Measurements from ENCODE around the gene PRAME. TPM values are rescaled to one million over a fixed set of nuclear protein-coding genes. Genes with fewer than 3 reads are reported as not detected.
"Not testable (repeated sequence)": the region's sequence is repeated elsewhere in the genome, so short reads cannot be mapped to it uniquely, and the experiment has no call there.

The PRAME gene
- total RNA-seq, 1 donor from 2014 or later: 0.10 TPM

DNA sequence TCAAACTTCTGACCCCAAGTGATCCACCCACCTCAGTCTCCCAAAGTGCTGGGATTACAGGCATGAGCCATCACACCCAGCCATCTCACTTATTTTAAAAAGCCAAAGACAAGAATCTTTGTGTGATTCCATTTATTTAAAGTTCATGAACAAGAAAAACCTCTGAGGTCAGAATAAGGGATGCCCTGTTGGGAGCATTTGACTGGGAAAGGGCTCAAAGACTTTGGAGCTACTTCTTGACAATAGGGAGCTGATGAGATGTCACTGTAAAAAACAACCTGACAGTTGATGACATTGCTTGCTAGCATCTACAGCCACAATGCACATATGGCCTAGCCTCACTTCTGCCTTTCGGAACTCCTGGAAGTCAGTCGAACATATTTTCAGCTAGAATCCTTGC, 45.4 kb downstream of the PRAME start:
- Mint-ChIP-seq H3K27me3 (peaks cover 51% of the 10 kb centered on the region), H3K4me3 (no peak overlapping the region), H3K36me3 (no peaks in the 10 kb centered on the region), H3K4me1 (ENCODE audit: unreplicated experiment) (no peaks in the 10 kb centered on the region), H3K9me3 (peaks cover 10% of the 10 kb centered on the region), H3K27ac (no peak overlapping the region)
- DNase-seq (ENCODE audit: extremely low spot score, unreplicated experiment): no peak
- TF ChIP-seq, protein P1, sequence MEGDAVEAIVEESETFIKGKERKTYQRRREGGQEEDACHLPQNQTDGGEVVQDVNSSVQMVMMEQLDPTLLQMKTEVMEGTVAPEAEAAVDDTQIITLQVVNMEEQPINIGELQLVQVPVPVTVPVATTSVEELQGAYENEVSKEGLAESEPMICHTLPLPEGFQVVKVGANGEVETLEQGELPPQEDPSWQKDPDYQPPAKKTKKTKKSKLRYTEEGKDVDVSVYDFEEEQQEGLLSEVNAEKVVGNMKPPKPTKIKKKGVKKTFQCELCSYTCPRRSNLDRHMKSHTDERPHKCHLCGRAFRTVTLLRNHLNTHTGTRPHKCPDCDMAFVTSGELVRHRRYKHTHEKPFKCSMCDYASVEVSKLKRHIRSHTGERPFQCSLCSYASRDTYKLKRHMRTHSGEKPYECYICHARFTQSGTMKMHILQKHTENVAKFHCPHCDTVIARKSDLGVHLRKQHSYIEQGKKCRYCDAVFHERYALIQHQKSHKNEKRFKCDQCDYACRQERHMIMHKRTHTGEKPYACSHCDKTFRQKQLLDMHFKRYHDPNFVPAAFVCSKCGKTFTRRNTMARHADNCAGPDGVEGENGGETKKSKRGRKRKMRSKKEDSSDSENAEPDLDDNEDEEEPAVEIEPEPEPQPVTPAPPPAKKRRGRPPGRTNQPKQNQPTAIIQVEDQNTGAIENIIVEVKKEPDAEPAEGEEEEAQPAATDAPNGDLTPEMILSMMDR (conservative IDR thresholded peaks at IDR 0.05): no peak

- H3K9me3 Mint-ChIP-seq: peaks cover 10% of the 10 kb centered on the region
- no peaks in the 10 kb centered on the region for H3K36me3 Mint-ChIP-seq
- H3K4me3 Mint-ChIP-seq: no peak overlapping the region
- H3K27ac Mint-ChIP-seq: no peak overlapping the region
- H3K4me1 Mint-ChIP-seq (ENCODE audit: unreplicated experiment): peaks cover 1% of the 10 kb centered on the region
- peaks cover 52% of the 10 kb centered on the region for H3K27me3 Mint-ChIP-seq
- TF ChIP-seq, protein P1 (conservative IDR thresholded peaks at IDR 0.05): no peak
- no peak for DNase-seq (ENCODE audit: extremely low spot score, unreplicated experiment)
Measured at GRCh38 chr22:22512951-22513350, 46.1 kb downstream of the PRAME start.

GRCh38 chr22:22510833-22511232, 48.2 kb downstream of the PRAME start:
- H3K27me3 Mint-ChIP-seq: peaks cover 46% of the 10 kb centered on the region
- not testable (repeated sequence) for DNase-seq (ENCODE audit: extremely low spot score, unreplicated experiment)

GRCh38 chr22:22509912-22510311, 49.2 kb downstream of the PRAME start:
- DNase-seq (ENCODE audit: extremely low spot score, unreplicated experiment); H3K4me3 Mint-ChIP-seq; H3K4me1 Mint-ChIP-seq (ENCODE audit: unreplicated experiment); H3K27ac Mint-ChIP-seq: not testable (repeated sequence)
- Mint-ChIP-seq H3K36me3 (peaks cover 14% of the 10 kb centered on the region), H3K9me3 (peaks cover 10% of the 10 kb centered on the region), H3K27me3 (peaks cover 37% of the 10 kb centered on the region)

More at GRCh38 chr22:22510833-22511232, 48.2 kb downstream of the PRAME start:
- H3K4me1 Mint-ChIP-seq (ENCODE audit: unreplicated experiment); H3K4me3 Mint-ChIP-seq; H3K27ac Mint-ChIP-seq; H3K36me3 Mint-ChIP-seq: not testable (repeated sequence)
- H3K9me3 Mint-ChIP-seq: peaks cover 10% of the 10 kb centered on the region

DNA sequence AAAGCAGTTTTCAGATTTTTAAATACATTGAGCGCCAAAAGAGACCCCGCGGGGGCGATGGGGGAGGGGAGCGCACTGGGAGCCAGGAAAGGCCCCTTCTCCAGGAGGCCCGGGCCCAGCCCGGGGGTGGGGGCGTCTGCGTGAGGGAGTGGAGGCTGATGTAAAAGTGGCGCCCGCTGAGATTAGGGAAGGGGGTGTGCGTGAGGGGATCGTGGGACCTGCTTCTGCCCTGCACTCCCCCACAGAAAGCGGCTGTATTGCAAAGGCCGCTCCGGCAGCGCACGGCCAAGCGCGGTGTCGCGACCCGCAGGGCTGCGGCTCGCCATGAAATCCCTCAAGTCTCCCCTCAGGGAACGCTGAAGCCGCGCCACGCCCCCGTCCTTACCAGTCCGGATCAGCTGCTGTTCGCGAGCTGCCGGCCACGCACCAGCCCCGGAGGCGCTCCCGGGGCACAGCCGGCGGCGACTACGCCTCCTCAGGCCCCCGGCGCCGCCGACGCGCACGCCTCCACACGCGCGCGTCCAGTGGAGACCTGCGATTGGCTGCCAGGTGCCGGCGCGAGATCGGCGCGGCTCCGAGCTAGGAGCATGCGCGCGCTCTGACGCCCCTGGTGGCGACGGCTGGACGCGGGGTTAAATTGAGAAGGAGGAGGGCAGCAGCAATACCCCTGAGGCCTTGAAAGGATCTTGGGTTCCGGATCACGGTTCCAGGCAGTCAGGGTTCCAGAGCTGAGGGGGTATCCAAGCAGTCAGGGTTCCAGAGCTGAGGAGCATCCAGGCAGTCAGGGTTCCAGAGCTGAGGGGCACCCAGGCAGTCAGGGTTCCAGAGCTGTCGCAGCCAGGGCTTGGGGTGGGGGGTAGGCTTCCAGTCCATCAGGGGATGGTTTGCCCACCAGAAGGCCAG, 50.5 kb downstream of the PRAME start, which contains the start of gene ZNF280B:
Gene ZNF280B (minus strand): TSS at position 469 of the 903 bp plus-strand sequence. CDS start 19,344 bp downstream, outside the sequence.
- Mint-ChIP-seq H3K4me3 (peak within 1 kb of the TSS; percentile 89), H3K4me1 (ENCODE audit: unreplicated experiment) (peaks cover 7% of the 10 kb centered on the region), H3K9me3 (peaks cover 10% of the 10 kb centered on the region), H3K27ac (peak within 1 kb of the TSS; percentile 67), H3K36me3 (peaks cover 26% of the 10 kb centered on the region), H3K27me3 (peaks cover 29% of the 10 kb centered on the region)
- TF ChIP-seq, protein P1 (conservative IDR thresholded peaks at IDR 0.05): peak; percentile 84
- DNase-seq (ENCODE audit: extremely low spot score, unreplicated experiment): peak; percentile 90

- peak overlapping the region; percentile 89 for H3K4me3 Mint-ChIP-seq
- TF ChIP-seq, protein P1 (conservative IDR thresholded peaks at IDR 0.05): no peak
- H3K27me3 Mint-ChIP-seq: peaks cover 23% of the 10 kb centered on the region
- no peak for DNase-seq (ENCODE audit: extremely low spot score, unreplicated experiment)
- H3K9me3 Mint-ChIP-seq: peaks cover 10% of the 10 kb centered on the region
- peaks cover 33% of the 10 kb centered on the region for H3K36me3 Mint-ChIP-seq
- peak overlapping the region; percentile 67 for H3K27ac Mint-ChIP-seq
- peaks cover 7% of the 10 kb centered on the region for H3K4me1 Mint-ChIP-seq (ENCODE audit: unreplicated experiment)
Measured at GRCh38 chr22:22507743-22508273, 51.3 kb downstream of the PRAME start.
